Measurements from ENCODE around the gene FCER1A.

DNA sequence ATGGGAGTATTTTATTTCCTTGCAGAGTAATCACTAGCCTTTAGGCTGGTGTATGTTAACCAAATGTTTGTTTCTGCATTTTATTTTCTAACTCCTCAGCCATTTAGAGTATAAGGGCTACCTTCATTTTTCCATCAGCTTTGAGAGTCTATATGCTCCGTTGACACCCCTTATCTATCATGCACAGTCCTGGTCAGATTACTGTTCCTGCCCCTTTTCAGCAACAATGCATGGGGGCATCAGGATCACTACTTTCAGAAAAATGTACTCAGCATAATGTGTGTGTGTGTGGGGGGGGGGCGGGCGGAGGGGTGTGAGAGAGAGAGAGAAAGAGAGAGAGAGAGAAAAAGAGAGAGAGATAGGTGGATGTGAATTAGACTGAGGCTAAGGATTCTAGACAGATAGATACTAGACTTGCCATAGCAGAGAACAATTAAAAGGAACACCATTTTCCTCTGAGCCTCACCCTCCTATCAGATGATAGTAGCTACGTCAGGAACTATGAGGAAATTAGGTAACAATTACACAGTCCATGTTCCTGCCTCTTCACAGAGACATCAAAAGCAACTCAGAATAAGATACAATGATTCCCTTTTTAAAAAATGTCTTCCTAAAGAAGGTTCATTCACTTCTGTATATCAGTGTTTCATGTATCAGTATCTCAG lies 40.8 kb downstream of the FCER1A start:
- TF ChIP-seq YY1 (IDR thresholded peaks at IDR 0.05; ENCODE audit: insufficient read depth, insufficient read length) (no peak), ZNF274 (IDR thresholded peaks at IDR 0.05; ENCODE audit: low read depth, low read length) (no peak), SUZ12 (IDR thresholded peaks at IDR 0.05; ENCODE audit: extremely low read depth, insufficient read depth, insufficient read length) (no peak)
